Measurements from ENCODE around the gene KRT86.

- TF ChIP-seq CTCF (IDR thresholded peaks at IDR 0.05; ENCODE audit: insufficient read depth, low read length, poor library complexity, severe bottlenecking), result no peak
- no peak for TF ChIP-seq EZH2phosphoT487 (conservative IDR thresholded peaks at IDR 0.05; ENCODE audit: low read length)
These were observed 1.2 kb downstream of the KRT86 start for GRCh38 chr12:52275686-52276085.

Data from SU-DHL-6 (cell line).